Progenitor cell of endocrine pancreas (in vitro differentiated cells): ENCODE results near the gene ATXN1. TPM values are rescaled to one million over a fixed set of nuclear protein-coding genes. Genes with fewer than 3 reads are reported as not detected.

Source experiments
- DNase-seq: peaks from one replicate; pipeline ENCODE4 v3.0.0; 2021; ENCODE audit warnings: low spot score; ENCODE audit not compliant: unreplicated experiment
- H3K27ac Mint-ChIP-seq: 2 replicates; pipeline ENCODE4 v1.8.0; 2021; ENCODE audit warnings: mild to moderate bottlenecking, moderate library complexity, mixed read lengths
- H3K27me3 Mint-ChIP-seq: 2 replicates; pipeline ENCODE4 v1.8.0; 2021; ENCODE audit warnings: mixed read lengths
- H3K36me3 Mint-ChIP-seq: 2 replicates; pipeline ENCODE4 v1.8.0; 2022; ENCODE audit warnings: mixed read lengths; ENCODE audit not compliant: insufficient read depth
- H3K4me1 Mint-ChIP-seq: 2 replicates; pipeline ENCODE4 v1.8.0; 2021; ENCODE audit warnings: low read depth, mixed read lengths
- H3K4me3 Mint-ChIP-seq: 2 replicates; pipeline ENCODE4 v1.8.0; 2021; ENCODE audit warnings: low read depth, mild to moderate bottlenecking, moderate library complexity, mixed read lengths
- H3K9me3 Mint-ChIP-seq: 2 replicates; pipeline ENCODE4 v1.8.0; 2021; ENCODE audit warnings: low read depth, mixed read lengths
- total RNA-seq: library from RNA; stranded (reverse); gene quantifications from 2 replicates; pipeline ENCODE4 v1.2.1, GENCODE V29; 2021
- TF ChIP-seq, protein P1 (sequence below): fragments of 200-600 bp; sonication (generic); IDR thresholded peaks from one replicate; pipeline ENCODE4 v1.5.0; 2021; ENCODE audit warnings: antibody characterized with exemption, mild to moderate bottlenecking; ENCODE audit not compliant: unreplicated experiment

Gene ATXN1
- total RNA-seq, 1 donor from 2014 or later: 35.8 TPM

GRCh38 chr6:16483315-16483875 is 277.9 kb downstream of the ATXN1 start:
- Mint-ChIP-seq H3K27me3 (no peaks in the 10 kb centered on the region), H3K4me1 (peaks cover 5% of the 10 kb centered on the region), H3K4me3 (no peak overlapping the region), H3K9me3 (no peaks in the 10 kb centered on the region), H3K36me3 (peaks cover 21% of the 10 kb centered on the region), H3K27ac (no peak overlapping the region)
- no peak for DNase-seq
- TF ChIP-seq, protein P1, sequence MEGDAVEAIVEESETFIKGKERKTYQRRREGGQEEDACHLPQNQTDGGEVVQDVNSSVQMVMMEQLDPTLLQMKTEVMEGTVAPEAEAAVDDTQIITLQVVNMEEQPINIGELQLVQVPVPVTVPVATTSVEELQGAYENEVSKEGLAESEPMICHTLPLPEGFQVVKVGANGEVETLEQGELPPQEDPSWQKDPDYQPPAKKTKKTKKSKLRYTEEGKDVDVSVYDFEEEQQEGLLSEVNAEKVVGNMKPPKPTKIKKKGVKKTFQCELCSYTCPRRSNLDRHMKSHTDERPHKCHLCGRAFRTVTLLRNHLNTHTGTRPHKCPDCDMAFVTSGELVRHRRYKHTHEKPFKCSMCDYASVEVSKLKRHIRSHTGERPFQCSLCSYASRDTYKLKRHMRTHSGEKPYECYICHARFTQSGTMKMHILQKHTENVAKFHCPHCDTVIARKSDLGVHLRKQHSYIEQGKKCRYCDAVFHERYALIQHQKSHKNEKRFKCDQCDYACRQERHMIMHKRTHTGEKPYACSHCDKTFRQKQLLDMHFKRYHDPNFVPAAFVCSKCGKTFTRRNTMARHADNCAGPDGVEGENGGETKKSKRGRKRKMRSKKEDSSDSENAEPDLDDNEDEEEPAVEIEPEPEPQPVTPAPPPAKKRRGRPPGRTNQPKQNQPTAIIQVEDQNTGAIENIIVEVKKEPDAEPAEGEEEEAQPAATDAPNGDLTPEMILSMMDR: no peak

- no peak overlapping the region for H3K27ac Mint-ChIP-seq
- peaks cover 21% of the 10 kb centered on the region for H3K36me3 Mint-ChIP-seq
- H3K9me3 Mint-ChIP-seq: no peaks in the 10 kb centered on the region
- H3K27me3 Mint-ChIP-seq: no peaks in the 10 kb centered on the region
- peaks cover 3% of the 10 kb centered on the region for H3K4me1 Mint-ChIP-seq
- TF ChIP-seq, protein P1: no peak
- H3K4me3 Mint-ChIP-seq: no peak overlapping the region
- no peak for DNase-seq
These were observed 278.5 kb downstream of the ATXN1 start for GRCh38 chr6:16482702-16483314.

DNA sequence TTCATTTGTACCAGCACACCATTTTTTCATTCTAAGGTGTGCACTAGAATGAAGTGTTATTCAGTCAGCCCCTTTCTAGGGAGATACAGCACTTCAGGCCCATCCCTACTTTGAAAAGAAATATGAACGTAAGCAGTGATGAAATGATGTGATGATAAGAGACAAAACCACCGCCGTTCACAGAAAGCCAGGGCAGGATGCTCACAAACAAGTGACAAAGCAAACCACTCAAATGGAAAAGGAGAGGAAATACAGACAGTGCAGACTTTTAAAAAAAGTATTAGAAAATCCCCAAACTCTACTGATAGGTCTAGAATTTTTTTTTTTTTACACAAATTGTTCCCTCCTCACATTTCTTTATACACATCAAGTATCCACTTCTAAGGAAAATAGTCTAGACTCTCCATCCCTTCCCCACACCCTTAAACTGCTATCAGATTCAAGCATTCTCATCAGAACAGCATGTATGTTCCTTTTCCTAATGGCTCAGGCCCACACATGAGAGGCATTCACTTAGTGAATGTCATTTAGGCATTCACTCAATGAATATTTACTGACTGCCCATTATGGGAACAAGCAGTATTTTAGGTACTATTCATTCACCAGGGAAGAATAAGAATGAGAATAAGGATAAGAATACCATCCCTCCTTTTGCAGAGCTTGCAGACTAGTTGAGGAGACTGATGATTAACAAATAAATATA is 279.4 kb downstream of the ATXN1 start:
- no peak overlapping the region for H3K4me3 Mint-ChIP-seq
- H3K36me3 Mint-ChIP-seq: peaks cover 24% of the 10 kb centered on the region
- DNase-seq: no peak
- H3K27me3 Mint-ChIP-seq: no peaks in the 10 kb centered on the region
- H3K9me3 Mint-ChIP-seq: no peaks in the 10 kb centered on the region
- peaks cover 8% of the 10 kb centered on the region for H3K4me1 Mint-ChIP-seq
- H3K27ac Mint-ChIP-seq: no peak overlapping the region
- TF ChIP-seq, protein P1: no peak

- TF ChIP-seq, protein P1: no peak
- Mint-ChIP-seq H3K27me3 (no peaks in the 10 kb centered on the region), H3K9me3 (no peaks in the 10 kb centered on the region), H3K4me1 (peaks cover 8% of the 10 kb centered on the region), H3K36me3 (peaks cover 27% of the 10 kb centered on the region), H3K4me3 (no peak overlapping the region), H3K27ac (no peak overlapping the region)
- no peak for DNase-seq
These were observed 280.3 kb downstream of the ATXN1 start for GRCh38 chr6:16480763-16481560.
